Stimulated activated naive B cell treated with anti-CD40 and anti-IgM and Interleukin-4, amounts not matched to agents 10 μg/mL and 1 μg/mL and 100 μg/mL, for 72 hours (primary cell): ENCODE results near the gene TMEM164.
A peak's percentile ranks its signal among the peaks of the same experiment; 100 is the strongest.

Experiments
- ATAC-seq, 2 donors: fragments of 150-1000 bp; cut with Tn5 transposase; replicated peaks; 2 replicates each; pipeline ENCODE4 v1.10.0; 2021; ENCODE audit warnings: moderate library complexity in 1 of 2
- DNase-seq: peaks from one replicate; pipeline ENCODE4 v3.0.0; 2021
- H3K27ac Mint-ChIP-seq: one replicate; pipeline ENCODE4 v1.8.0; 2022; ENCODE audit warnings: mild to moderate bottlenecking, mixed read lengths
- H3K27me3 Mint-ChIP-seq, 2 donors: one replicate each; pipeline ENCODE4 v1.8.0; 2022; ENCODE audit warnings: mixed read lengths in 2 of 2
- H3K36me3 Mint-ChIP-seq, 2 donors: one replicate each; pipeline ENCODE4 v1.8.0; 2022; ENCODE audit warnings: mixed read lengths in 2 of 2, mild to moderate bottlenecking in 1 of 2
- H3K4me1 Mint-ChIP-seq, 2 donors: one replicate each; pipeline ENCODE4 v1.8.0; 2022; ENCODE audit warnings: mixed read lengths in 2 of 2, mild to moderate bottlenecking in 1 of 2
- H3K4me3 Mint-ChIP-seq, 2 donors: one replicate each; pipeline ENCODE4 v1.8.0; 2022; ENCODE audit warnings: mild to moderate bottlenecking in 2 of 2, mixed read lengths in 2 of 2, moderate library complexity in 1 of 2
- H3K9me3 Mint-ChIP-seq, 2 donors: one replicate each; pipeline ENCODE4 v1.8.0; 2022; ENCODE audit warnings: mixed read lengths in 2 of 2, mild to moderate bottlenecking in 1 of 2

TMEM164 gene

GRCh38 chrX:110059410-110059809, 56.5 kb downstream of the TMEM164 start:
- Mint-ChIP-seq H3K9me3 (no peaks in the 10 kb centered on the region), H3K4me3 (no peak overlapping the region), H3K4me1 (peaks cover 5 to 30% of the 10 kb centered on the region in 2 donors), H3K27me3 (no peaks in the 10 kb centered on the region), H3K27ac (no peak overlapping the region), H3K36me3 (peaks cover 9 to 15% of the 10 kb centered on the region in 2 donors)
- ATAC-seq = no peak
- no peak for DNase-seq

GRCh38 chrX:110060317-110060716, 57.4 kb downstream of the TMEM164 start:
- H3K27ac Mint-ChIP-seq = no peak overlapping the region
- H3K9me3 Mint-ChIP-seq = no peaks in the 10 kb centered on the region
- no peak overlapping the region for H3K4me3 Mint-ChIP-seq
- peaks cover 5 to 28% of the 10 kb centered on the region in 2 donors for H3K4me1 Mint-ChIP-seq
- peaks cover 7 to 13% of the 10 kb centered on the region in 2 donors for H3K36me3 Mint-ChIP-seq
- ATAC-seq = no peak
- H3K27me3 Mint-ChIP-seq = no peaks in the 10 kb centered on the region
- DNase-seq = no peak

- Mint-ChIP-seq H3K27ac (no peak overlapping the region), H3K4me1 (peaks cover 5 to 22% of the 10 kb centered on the region in 2 donors), H3K9me3 (no peaks in the 10 kb centered on the region), H3K36me3 (peaks cover 4 to 10% of the 10 kb centered on the region in 2 donors), H3K27me3 (no peaks in the 10 kb centered on the region), H3K4me3 (no peak overlapping the region)
- DNase-seq (no peak), ATAC-seq (no peak)
Measured at GRCh38 chrX:110060846-110061537, 58.1 kb downstream of the TMEM164 start.

- ATAC-seq (no peak), DNase-seq (no peak)
- Mint-ChIP-seq H3K4me3 (no peak overlapping the region), H3K4me1 (peaks cover 12 to 34% of the 10 kb centered on the region in 2 donors), H3K27ac (no peak overlapping the region), H3K36me3 (peaks cover 10 to 13% of the 10 kb centered on the region in 2 donors), H3K27me3 (no peaks in the 10 kb centered on the region), H3K9me3 (no peaks in the 10 kb centered on the region)
Measured at GRCh38 chrX:110062919-110063318, 60.0 kb downstream of the TMEM164 start.

- H3K36me3 Mint-ChIP-seq = peaks cover 9 to 10% of the 10 kb centered on the region in 2 donors
- ATAC-seq (no peak), DNase-seq (no peak)
Measured at GRCh38 chrX:110066488-110067225, 63.7 kb downstream of the TMEM164 start.

GRCh38 chrX:110070970-110071369, 68.1 kb downstream of the TMEM164 start:
- ATAC-seq (no peak), DNase-seq (no peak)
- Mint-ChIP-seq H3K4me3 (no peak overlapping the region), H3K27ac (no peak overlapping the region), H3K9me3 (peaks cover 2 to 9% of the 10 kb centered on the region in 2 donors), H3K27me3 (no peaks in the 10 kb centered on the region), H3K36me3 (peaks cover 16 to 40% of the 10 kb centered on the region in 2 donors), H3K4me1 (peaks cover 7 to 12% of the 10 kb centered on the region in 2 donors)

More at GRCh38 chrX:110066488-110067225, 63.7 kb downstream of the TMEM164 start:
- Mint-ChIP-seq H3K9me3 (no peaks in the 10 kb centered on the region), H3K4me3 (no peak overlapping the region), H3K4me1 (peaks cover 12 to 29% of the 10 kb centered on the region in 2 donors), H3K27ac (no peak overlapping the region), H3K27me3 (no peaks in the 10 kb centered on the region)

- Mint-ChIP-seq H3K4me3 (no peak overlapping the region), H3K27me3 (no peaks in the 10 kb centered on the region), H3K36me3 (peaks cover 8 to 10% of the 10 kb centered on the region in 2 donors), H3K4me1 (peaks cover 3 to 4% of the 10 kb centered on the region in 2 donors), H3K9me3 (peaks cover 3 to 4% of the 10 kb centered on the region in 2 donors), H3K27ac (no peak overlapping the region)
- ATAC-seq = no peak
- no peak for DNase-seq
Measured at GRCh38 chrX:110081320-110081719, 78.4 kb downstream of the TMEM164 start.

GRCh38 chrX:110081740-110082139, 78.8 kb downstream of the TMEM164 start:
- Mint-ChIP-seq H3K9me3 (peaks cover under 1% of the 10 kb centered on the region in 2 donors), H3K27me3 (no peaks in the 10 kb centered on the region), H3K4me1 (peaks cover 3 to 4% of the 10 kb centered on the region in 2 donors), H3K36me3 (peaks cover 4 to 7% of the 10 kb centered on the region in 2 donors), H3K27ac (no peak overlapping the region), H3K4me3 (no peak overlapping the region)
- ATAC-seq = no peak
- no peak for DNase-seq

GRCh38 chrX:110082161-110082560, 79.2 kb downstream of the TMEM164 start:
- no peak for DNase-seq
- Mint-ChIP-seq H3K27ac (no peak overlapping the region), H3K4me1 (peaks cover 4 to 8% of the 10 kb centered on the region in 2 donors), H3K9me3 (no peaks in the 10 kb centered on the region), H3K27me3 (no peaks in the 10 kb centered on the region), H3K36me3 (peaks cover 4 to 5% of the 10 kb centered on the region in 2 donors), H3K4me3 (no peak overlapping the region)
- no peak for ATAC-seq

- H3K36me3 Mint-ChIP-seq = peaks cover 2 to 3% of the 10 kb centered on the region in 2 donors
- DNase-seq (no peak), ATAC-seq (no peak)
- H3K4me1 Mint-ChIP-seq = peaks cover 16 to 26% of the 10 kb centered on the region in 2 donors
- no peaks in the 10 kb centered on the region for H3K9me3 Mint-ChIP-seq
- no peak overlapping the region for H3K27ac Mint-ChIP-seq
- no peaks in the 10 kb centered on the region for H3K27me3 Mint-ChIP-seq
- H3K4me3 Mint-ChIP-seq = no peak overlapping the region
Measured at GRCh38 chrX:110086162-110086915, 83.4 kb downstream of the TMEM164 start.

GRCh38 chrX:110086916-110087484, 84.1 kb downstream of the TMEM164 start:
- peak overlapping the region in 1 of 2 donors; percentile 11 for H3K4me3 Mint-ChIP-seq
- H3K27ac Mint-ChIP-seq = peak overlapping the region; percentile 62
- H3K36me3 Mint-ChIP-seq = no peaks in the 10 kb centered on the region
- H3K9me3 Mint-ChIP-seq = no peaks in the 10 kb centered on the region
- peak; percentile 15 to 27 for ATAC-seq
- H3K4me1 Mint-ChIP-seq = peaks cover 13 to 26% of the 10 kb centered on the region in 2 donors
- H3K27me3 Mint-ChIP-seq = no peaks in the 10 kb centered on the region
- no peak for DNase-seq

GRCh38 chrX:110087485-110088356, 84.8 kb downstream of the TMEM164 start:
- Mint-ChIP-seq H3K36me3 (peaks cover 2 to 3% of the 10 kb centered on the region in 2 donors), H3K27me3 (no peaks in the 10 kb centered on the region), H3K4me1 (peaks cover 17 to 31% of the 10 kb centered on the region in 2 donors), H3K9me3 (peaks cover 0 to 2% of the 10 kb centered on the region in 2 donors), H3K4me3 (peak overlapping the region; percentile 4 to 35), H3K27ac (peak overlapping the region; percentile 75)
- DNase-seq = no peak
- peak; percentile 55 to 58 for ATAC-seq
